22Rv1 (cell line): ENCODE results near the gene NEDD4L.

ENCODE experiments used
- CTCF ChIP-seq: fragments of 450-650 bp; IDR thresholded peaks from 2 replicates; pipeline ENCODE4 v1.5.1; 2017; ENCODE audit warnings: mild to moderate bottlenecking
- ZFX ChIP-seq: fragments of 450-650 bp; IDR thresholded peaks from 2 replicates; pipeline ENCODE4 v1.6.1; 2017; ENCODE audit warnings: antibody characterized with exemption, borderline replicate concordance

GRCh38 chr18:58174285-58174684 lies 130.3 kb downstream of the NEDD4L start:
- no peak for TF ChIP-seq CTCF
- TF ChIP-seq ZFX = no peak
